Measurements from ENCODE around the gene ENTREP3.
"Not testable (repeated sequence)": the region's sequence is repeated elsewhere in the genome, so short reads cannot be mapped to it uniquely, and the experiment has no call there.

ENTREP3 gene, protein sequence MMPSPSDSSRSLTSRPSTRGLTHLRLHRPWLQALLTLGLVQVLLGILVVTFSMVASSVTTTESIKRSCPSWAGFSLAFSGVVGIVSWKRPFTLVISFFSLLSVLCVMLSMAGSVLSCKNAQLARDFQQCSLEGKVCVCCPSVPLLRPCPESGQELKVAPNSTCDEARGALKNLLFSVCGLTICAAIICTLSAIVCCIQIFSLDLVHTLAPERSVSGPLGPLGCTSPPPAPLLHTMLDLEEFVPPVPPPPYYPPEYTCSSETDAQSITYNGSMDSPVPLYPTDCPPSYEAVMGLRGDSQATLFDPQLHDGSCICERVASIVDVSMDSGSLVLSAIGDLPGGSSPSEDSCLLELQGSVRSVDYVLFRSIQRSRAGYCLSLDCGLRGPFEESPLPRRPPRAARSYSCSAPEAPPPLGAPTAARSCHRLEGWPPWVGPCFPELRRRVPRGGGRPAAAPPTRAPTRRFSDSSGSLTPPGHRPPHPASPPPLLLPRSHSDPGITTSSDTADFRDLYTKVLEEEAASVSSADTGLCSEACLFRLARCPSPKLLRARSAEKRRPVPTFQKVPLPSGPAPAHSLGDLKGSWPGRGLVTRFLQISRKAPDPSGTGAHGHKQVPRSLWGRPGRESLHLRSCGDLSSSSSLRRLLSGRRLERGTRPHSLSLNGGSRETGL

DNA sequence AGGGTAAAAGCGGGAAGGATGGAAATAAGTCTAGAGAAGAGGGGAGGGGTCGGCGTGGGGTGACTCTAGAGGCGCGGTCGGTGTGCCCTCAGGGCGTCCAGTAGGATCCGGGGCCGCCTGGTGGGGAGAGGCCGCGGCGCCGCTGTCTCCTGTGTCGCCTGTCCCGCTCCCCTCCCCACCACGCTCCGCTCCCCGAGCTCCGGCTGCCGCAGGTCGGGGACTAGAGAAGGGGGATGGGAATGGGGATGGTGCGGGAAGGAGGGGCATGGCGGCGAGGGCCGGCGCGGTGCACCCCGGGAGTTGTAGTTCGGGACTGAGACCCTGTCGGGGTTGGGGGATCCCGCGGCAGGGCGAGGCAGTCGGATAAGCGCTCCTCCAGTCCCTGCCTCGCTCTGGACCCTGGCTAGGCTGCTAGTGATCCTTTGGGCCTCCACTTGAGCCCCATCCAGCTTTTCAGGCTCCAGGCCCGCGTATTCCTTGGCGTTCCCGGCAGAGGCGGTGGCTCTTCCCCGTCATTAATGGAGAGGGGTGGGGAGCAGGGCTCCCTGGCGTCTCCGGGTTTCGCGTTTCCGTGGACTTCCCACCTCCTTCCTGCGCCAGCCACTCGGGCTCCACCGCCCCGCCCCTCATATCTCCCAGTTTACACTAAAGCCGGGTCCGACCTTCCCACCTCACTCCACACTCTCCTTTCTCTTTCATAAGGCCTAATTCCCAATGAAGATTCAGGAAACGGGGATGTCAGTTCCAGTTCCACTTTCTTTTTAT is at the start of gene ENTREP3:
Gene ENTREP3 (minus strand): TSS at position 241 of the 765 bp plus-strand sequence. CDS start 606 bp downstream, outside the sequence.
- peak; percentile 56 for DNase-seq (ENCODE audit: low read depth)

DNA sequence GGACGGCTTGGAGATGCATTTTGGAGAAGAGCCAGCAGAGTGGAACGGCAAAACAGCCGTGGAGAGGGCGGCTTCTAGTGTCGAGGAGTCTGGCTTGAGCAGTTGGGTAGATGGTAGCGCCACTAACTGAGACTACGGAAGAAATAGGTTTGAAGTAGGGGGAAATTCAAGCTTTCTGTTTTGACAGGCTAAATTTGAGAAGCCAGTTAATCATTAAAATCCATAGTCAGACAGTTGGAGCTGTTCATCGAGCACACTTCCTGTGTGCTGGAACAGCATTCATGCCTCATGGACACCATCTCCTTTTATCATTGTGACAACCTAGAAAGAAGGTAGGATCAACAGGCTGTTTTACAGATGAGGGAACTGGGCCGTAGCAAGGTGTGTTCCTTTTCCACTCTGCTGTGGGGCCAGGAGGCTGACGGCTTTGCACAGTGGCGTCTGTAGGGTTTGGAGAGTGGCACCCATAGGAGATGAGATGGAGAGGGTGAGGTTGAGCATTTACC is 49.3 kb upstream of the ENTREP3 start:
- no peak for DNase-seq (ENCODE audit: low read depth)

DNA sequence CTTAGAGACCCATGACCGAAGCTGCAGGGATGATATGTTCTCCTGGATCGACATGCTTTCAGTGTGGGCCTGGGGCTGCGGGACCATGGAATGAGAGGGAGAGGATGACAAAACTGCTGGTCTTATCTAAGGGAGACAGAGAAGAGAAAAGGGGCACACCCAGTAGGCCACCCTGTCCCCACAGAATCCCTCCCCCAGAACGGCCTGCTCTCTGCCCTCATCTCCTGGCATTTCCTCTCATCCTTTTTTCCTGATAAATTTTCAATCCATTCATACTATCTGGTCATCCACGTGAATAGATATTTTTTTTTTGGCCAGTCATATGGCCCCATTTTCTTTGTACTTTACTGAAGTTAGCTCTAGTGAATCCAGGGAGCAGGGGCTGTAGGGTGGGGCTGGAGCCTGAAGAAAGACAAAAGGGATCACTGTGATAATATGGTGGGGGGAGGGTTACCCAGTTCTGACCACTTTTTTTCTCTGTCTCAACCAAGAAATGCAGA is 46.1 kb upstream of the ENTREP3 start, which contains the start of gene PKLR:
Gene PKLR (minus strand): TSS at position 97 of the 500 bp plus-strand sequence. CDS start 43 bp downstream, at position 54.
- DNase-seq (ENCODE audit: low read depth): no peak

DNA sequence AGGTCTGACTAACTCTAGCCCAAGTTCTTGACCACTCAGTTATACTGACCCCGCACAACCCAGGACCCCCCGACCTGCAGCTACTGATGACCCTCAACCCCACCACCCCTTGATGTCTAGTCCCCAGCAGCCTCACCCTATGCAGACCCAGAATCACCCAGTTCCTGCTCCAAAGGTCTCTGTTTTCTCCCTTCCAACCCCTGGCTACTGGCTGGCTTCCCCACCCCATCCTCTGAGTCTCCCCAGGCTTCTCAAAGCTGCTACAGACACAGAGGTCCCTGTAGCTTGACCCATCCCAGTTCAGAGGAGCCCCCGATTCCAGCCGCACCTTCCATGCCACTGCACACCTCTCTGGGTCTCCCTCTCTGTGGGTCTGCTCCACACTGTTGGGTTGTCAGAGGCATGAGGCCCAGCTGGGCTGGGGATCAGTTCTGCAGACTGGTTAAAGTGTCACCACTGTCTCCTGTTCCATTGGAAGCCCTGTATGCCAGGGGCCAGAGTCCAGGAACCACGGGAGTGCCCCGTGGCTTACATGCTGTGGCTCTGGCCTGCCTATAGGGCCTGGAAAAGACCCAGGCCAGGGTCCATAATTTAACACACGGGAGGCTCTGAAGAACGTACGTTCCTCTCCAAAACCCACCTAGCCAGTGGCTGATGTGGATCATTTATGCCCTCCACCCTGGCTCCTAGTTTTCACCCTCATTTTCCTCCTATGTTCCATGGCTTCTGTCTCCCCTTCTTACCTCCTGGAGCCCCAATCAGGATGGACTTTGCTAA is 45.5 kb upstream of the ENTREP3 start:
- no peak for DNase-seq (ENCODE audit: low read depth)

GRCh38 chr1:155300024-155300423 is 44.7 kb upstream of the ENTREP3 start:
- DNase-seq (ENCODE audit: low read depth): no peak

DNA sequence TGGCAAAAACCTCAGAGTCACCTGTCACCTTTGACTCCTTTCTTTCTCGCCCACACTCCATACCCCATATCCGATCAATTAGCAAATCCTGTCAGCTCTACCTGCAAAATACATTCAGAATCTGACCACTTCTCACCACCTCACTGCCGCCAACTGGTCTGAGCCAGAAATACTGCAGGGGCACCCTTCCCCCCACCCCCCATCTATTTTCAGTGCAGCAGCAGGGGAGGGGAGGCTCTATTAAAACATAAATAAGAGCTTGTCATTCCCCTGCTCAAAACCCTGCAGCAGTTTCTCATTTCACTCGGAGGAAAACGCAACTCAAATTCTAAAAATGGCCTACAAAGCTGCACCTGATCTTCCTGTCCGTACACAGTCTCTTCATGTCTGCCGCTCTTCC is 42.1 kb upstream of the ENTREP3 start:
- DNase-seq (ENCODE audit: low read depth): no peak

DNA sequence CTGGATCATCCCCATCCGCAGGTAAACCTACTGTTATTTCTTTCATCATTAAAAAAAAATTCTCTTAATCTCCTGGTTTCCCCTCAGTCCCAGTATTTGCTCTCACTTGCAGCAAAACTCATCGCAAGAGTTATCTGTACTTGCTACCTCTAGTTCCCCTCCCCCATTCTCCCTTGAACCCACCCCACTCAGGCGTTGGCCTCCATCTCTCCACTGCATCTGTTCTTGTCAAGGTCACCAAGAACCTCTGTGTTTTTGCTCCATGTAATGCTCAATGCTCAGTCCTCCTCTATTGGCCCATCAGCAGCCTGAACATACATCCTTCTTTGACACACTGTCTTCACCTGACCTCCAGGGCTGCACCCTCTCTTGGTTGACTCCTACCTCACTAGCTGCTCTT is 41.4 kb upstream of the ENTREP3 start:
- DNase-seq (ENCODE audit: low read depth): no peak

- DNase-seq (ENCODE audit: low read depth): no peak
Observed at GRCh38 chr1:155295942-155296267, 40.6 kb upstream of the ENTREP3 start.

DNA sequence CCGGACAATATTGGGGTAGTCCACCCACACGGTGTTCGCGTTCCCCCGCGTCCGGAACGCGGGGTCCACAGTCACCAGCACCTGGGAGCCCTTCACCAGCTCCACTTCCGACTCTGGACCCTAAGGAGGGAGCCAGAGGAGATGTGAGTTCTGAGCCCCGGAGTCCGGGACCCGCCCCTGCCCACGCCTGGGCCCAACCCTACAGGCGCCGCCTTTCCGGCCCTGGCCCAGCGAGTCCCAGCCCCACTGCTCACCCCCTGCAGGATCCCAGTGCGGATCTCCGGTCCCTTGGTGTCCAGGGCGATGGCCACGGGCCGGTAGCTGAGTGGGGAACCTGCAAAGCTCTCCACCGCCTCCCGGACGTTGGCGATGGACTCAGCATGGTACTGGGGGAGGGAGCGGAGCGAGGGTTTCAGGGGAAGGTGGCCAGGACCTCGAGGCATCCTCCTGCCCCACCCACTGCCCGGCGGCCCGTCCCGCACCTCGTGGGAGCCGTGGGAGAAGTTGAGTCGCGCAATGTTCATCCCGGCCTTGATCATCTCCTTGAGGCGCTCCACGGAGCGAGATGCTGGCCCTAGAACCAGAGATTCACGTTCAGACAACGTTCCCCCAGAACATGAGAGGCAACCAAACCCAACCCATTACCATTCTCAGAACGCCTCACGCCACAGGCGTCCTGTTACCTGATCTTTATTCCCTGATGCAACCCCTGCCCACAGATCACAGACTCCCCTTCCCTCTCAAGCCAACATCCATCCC is 40.1 kb upstream of the ENTREP3 start:
- no peak for DNase-seq (ENCODE audit: low read depth)

DNA sequence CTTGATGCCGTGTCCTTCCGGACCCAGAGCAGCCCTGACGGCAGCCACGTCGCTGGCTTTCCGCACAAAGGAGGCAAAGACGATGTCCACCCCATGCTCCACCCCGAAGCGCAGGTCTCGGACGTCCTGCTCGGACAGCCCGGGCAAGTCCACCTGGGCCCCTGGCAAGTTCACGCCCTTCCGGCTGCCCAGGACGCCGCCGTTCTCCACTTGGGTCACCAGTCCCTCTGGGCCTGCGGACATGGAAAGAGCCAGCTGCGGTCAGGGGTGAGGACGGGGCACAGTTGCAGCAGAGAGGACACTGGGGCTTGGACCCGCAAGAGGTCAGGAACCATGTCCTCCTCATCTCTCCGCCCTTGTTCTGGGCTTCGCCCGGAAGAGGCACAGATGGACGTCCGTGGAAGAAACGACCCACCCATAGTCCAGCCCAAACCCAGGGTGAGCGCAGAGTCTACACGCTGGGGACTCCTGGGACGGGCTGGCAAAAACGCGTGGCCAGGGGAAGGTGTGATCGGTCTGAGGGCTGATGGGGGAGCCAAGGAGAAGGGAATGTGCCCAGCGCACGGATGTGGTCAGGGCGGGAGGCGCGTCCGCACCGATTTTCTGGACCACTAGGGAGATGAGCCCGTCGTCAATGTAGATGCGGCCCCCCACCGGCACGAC is 39.4 kb upstream of the ENTREP3 start:
- DNase-seq (ENCODE audit: low read depth): no peak

- DNase-seq (ENCODE audit: low read depth): no peak
Observed at GRCh38 chr1:155293086-155293749, 37.9 kb upstream of the ENTREP3 start.

GRCh38 chr1:155291006-155291405 is 35.7 kb upstream of the ENTREP3 start:
- not testable (repeated sequence) for DNase-seq (ENCODE audit: low read depth)

DNA sequence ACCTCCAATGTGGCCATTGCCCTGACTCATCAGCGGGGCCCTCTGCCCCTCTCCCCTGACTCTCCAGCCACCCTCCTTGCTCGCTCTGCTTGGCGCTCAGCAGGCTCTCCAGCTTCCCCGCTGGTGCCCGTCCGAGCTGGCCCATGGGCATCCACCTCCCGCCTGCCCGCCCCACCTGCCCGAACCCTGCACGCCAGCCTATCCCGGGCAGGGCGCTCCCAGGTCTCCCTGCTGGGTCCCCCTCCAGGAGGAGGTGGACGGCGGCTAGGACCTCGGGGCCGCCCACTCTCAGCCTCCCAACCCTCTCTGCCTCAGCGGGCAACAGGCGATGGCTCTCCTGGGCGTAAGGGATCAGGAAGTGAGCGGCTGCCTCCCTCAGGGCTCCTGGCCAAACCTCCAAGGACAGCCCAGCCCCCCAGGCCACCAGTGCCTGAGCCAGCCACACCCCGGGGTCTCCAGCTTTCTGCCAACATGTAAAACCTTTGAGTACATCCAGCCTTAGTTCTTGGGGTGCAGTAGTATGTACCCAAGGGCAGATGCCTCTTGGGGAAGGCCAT is 32.8 kb upstream of the ENTREP3 start:
- DNase-seq (ENCODE audit: low read depth): no peak

DNA sequence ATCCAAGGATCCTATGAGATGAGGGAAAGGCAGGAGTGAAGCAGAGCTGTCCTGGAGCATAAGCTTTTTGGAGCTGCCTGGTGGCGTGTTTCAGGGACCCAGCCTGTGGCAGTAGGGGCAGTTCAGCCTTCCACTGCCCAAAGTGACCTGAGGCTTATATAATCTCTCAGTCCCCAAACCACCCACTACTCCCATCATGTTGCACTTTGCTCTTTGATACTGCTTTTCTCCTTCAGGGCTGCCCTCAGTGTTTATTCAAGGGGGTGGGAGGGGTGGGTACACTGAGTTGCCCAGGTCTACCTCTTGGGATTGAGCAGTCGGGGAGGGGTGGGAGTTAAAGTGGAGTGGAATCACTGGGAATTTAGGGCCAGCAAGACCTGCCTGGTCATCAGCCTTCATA is 31.3 kb upstream of the ENTREP3 start:
- no peak for DNase-seq (ENCODE audit: low read depth)

GRCh38 chr1:155285631-155286044 is 30.4 kb upstream of the ENTREP3 start:
- no peak for DNase-seq (ENCODE audit: low read depth)

DNA sequence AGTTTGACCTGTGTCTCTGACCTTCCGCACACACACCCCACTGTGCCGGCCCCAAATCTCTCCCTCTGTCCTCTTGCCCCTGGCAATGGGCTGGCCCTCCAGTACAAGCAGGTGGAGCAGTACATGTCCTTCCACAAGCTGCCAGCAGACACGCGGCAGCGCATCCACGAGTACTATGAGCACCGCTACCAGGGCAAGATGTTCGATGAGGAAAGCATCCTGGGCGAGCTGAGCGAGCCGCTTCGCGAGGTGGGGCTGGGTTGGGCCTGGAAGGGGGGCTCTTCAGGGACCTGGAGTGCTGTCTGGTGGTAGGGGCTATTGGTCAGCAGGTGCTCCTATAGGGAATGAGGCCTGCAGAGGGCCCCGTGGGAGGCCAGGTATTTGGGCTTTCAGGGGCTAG is 29.8 kb upstream of the ENTREP3 start:
- DNase-seq (ENCODE audit: low read depth): no peak

DNA sequence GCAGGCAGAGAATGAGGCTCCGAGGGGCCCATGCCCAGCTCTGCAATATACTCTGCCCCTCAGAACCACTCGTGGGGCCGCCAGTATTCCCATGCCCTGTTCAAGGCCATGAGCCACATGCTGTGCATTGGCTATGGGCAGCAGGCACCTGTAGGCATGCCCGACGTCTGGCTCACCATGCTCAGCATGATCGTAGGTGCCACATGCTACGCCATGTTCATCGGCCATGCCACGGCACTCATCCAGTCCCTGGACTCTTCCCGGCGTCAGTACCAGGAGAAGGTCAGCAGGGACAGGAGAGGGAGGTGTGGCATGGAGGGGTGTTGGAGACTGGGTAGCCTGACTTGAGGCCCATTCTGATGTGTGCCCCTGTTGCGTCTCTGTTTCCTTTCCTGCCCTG is 29.2 kb upstream of the ENTREP3 start:
- DNase-seq (ENCODE audit: low read depth): no peak

GRCh38 chr1:155282488-155283091 is 27.3 kb upstream of the ENTREP3 start:
- DNase-seq (ENCODE audit: low read depth): no peak

DNA sequence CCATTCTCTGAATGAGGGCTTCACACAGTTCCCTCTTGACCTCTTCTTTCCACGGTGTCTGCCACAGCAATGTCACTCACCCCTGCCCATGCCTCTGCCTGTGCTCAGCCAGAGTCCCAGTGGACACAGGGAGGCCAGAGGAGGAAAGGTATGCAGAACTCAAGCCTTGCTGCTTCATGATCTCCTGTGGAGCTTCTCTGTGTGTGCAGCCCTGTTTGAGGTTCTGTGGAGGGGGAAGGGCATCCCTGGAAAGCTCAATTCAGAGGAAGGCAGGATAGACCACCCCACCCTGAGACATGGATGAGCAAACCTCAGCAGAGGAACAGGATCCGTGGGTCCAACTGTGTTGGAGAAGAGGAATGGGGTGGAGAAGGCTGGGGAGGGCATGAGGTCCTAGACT is 24.0 kb upstream of the ENTREP3 start:
- no peak for DNase-seq (ENCODE audit: low read depth)

All from fibroblast of the conjunctiva (primary cell).